GM10266 (cell line): ENCODE data around the gene MARVELD3.
"Not testable (repeated sequence)": the region's sequence is repeated elsewhere in the genome, so short reads cannot be mapped to it uniquely, and the experiment has no call there.

ENCODE experiments used
- DNase-seq: peaks from one replicate; pipeline ENCODE4 v3.0.0; 2012; ENCODE audit errors: extremely low spot score
- TF ChIP-seq, protein P1 (sequence below): IDR thresholded peaks from 2 replicates; pipeline ENCODE4 v1.5.1; 2012; ENCODE audit warnings: mild to moderate bottlenecking, low read depth; ENCODE audit not compliant: control insufficient read depth, insufficient read depth; ENCODE audit errors: missing control alignments

MARVELD3 gene

DNA sequence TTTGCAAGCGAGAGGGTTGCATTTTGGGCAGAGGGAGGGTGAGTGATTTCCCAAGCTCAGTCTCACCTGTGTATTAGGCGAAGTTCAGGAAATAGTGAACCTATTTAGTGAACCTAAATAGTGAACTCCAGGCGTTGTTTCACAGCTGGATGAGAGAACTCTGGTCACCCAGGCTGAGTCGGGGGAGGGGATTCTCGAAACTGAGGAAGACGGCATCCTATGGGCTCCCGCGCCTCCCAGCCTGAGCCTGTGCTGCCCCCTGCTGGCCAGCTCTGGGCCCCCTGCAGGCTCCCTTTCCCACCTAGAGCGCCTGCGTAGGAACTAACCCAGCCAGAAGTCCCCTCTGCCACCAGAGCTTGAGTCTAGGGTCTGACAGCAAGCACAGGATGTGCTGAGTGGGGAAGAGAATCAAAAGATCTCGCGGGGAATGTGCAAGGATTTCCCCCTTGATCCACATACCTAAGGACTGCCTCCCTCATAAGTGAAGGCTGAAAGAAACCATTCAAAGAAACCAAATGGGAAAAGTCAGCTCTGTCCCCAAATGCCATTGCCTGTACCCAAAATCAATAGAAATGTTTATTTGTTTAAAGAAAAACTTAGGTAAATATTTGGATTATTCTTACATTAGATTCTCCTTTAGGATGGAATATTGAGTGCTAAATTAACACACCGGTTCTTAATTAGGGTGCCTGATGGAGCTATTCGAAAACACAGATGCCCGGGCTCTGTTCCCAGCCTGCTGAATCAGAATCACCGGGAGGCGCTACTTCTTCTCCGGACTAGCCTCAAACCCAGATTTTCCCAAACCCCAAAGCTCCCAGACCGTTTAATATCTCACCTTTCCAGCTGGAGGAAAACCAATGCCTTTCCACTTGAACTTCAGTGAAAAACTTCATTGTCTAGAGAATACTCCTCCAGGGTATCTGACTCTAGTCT is 14.8 kb upstream of the MARVELD3 start:
- peak; percentile 84 for DNase-seq
- TF ChIP-seq, protein P1, sequence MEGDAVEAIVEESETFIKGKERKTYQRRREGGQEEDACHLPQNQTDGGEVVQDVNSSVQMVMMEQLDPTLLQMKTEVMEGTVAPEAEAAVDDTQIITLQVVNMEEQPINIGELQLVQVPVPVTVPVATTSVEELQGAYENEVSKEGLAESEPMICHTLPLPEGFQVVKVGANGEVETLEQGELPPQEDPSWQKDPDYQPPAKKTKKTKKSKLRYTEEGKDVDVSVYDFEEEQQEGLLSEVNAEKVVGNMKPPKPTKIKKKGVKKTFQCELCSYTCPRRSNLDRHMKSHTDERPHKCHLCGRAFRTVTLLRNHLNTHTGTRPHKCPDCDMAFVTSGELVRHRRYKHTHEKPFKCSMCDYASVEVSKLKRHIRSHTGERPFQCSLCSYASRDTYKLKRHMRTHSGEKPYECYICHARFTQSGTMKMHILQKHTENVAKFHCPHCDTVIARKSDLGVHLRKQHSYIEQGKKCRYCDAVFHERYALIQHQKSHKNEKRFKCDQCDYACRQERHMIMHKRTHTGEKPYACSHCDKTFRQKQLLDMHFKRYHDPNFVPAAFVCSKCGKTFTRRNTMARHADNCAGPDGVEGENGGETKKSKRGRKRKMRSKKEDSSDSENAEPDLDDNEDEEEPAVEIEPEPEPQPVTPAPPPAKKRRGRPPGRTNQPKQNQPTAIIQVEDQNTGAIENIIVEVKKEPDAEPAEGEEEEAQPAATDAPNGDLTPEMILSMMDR = peak; percentile 98

DNA sequence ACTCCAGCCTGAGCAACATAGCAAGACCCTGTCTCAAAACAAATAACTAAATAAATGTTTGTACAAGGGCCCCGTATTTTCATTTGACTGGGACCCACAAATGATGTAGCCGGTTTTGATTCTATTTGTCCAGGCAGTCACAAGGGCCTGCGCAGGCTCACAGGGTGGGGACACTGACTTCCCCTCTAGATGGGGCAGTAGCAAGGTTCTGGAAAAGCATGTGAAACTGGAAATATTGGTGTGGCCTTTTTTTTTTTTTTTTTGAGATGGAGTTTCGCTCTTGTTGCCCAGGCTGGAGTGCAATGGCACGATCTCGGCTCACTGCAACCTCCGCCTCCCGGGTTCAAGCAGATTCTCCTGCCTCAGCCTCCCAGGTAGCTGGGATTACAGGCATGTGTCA is 11.0 kb upstream of the MARVELD3 start:
- DNase-seq = not testable (repeated sequence)

DNA sequence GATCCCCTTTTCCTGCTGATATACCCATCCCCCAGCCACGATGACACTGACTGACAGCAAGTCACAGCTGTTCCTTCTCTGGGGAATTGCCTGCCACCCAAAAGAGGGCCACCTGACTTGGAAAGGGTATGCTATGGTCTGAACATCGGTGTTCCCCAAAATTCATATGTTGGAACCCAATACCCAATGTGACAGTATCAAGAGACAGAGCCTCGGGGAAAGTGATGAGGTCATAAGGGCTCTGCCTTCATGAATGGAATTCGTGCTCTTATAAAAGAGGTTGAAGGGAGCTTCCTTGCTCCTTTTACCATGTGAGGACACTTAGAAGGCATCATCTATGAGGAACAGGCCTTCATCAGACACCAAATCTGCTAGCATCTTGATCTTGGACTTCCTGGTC is 7.6 kb upstream of the MARVELD3 start:
- TF ChIP-seq, protein P1 = no peak
- DNase-seq = no peak

DNA sequence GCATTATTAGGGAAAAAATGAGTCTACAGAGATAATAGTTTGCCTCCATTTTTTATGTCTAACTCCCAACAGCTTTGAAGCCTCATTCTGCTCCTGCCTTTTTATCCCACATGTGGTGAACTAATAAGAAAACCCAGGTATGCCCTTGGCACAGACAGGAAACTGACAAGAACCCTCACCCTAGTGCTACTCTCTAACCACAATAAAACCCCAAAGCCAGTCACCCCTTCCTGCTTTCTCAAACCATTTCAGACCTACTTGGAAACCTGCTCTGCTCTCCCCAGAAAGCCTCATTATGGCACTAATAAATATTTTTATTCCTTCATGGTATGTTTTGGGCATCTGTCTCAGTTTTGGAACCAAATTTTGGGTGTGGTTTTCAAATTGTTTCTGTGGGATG is 3.9 kb upstream of the MARVELD3 start:
- TF ChIP-seq, protein P1 = no peak
- DNase-seq = no peak

GRCh38 chr16:71623597-71623996 is 2.4 kb upstream of the MARVELD3 start:
- peak; percentile 30 for DNase-seq
- TF ChIP-seq, protein P1 = no peak

DNA sequence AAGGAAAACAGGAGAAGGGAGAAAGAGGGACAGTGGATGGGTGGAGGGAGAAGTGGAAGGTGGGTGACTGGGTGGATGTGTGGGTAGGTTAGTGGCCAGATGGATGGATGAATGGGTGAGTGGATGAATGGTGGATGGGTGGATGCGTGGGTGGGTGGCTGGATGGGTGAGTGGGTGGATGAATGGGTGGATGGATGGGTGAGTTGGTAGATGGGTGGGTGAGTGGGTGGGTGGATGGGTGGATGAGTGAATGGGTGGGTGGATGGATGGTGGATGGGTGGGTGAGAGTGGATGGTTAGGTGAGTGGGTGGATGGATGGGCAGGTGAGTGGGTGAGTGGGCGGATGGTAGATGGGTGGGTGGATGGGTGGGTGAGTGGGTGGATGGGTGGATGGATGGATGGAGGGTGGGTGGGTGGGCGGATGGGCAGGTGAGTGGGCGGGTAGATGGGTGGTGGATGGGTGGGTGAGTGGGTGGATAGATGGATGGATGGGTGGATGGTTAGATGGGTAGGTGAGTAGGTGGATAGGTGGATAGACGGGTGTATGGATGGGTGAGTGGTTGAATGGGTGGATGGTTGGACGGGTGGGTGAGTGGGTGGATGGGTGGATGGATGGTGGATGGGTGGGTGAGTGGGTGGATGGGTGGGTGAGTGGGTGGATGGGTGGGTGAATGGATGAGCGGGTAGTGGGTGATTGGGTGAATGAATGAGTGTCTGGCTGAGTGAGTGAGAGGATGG is 702 bp upstream of the MARVELD3 start:
- TF ChIP-seq, protein P1 = no peak

GRCh38 chr16:71626858-71627213 is 852 bp downstream of the MARVELD3 start:
- TF ChIP-seq, protein P1 = no peak
- DNase-seq = peak; percentile 47

More for the DNA sequence above, 702 bp upstream of the MARVELD3 start:
- DNase-seq = no peak
